OCI-LY7 (cell line): ENCODE measurements around the gene TBC1D17. TPM values are rescaled to one million over a fixed set of nuclear protein-coding genes. Genes with fewer than 3 reads are reported as not detected.

Experiments used
- BruUV-seq: library from RNA; stranded (reverse); fragments of 400-500 nt; replicated peaks from 2 replicates; lab custom pipeline; 2021; lab: Mats Ljungman, UMichigan
- CTCF ChIA-PET: fragments of 300-600 bp; sonication (Branson Sonifier 250); formaldehyde crosslinking; loops from one replicate; lab custom pipeline; 2022; ENCODE audit warnings: antibody characterized with exemption; ENCODE audit not compliant: unreplicated experiment; lab: Charles Lee
- POLR2A ChIA-PET: fragments of 300-600 bp; sonication (Branson Sonifier 250); formaldehyde crosslinking; loops from one replicate; lab custom pipeline; 2022; ENCODE audit warnings: antibody characterized with exemption; lab: Charles Lee
- DNase-seq: peaks from one replicate; pipeline ENCODE4 v3.0.0-alpha.2; 2015; ENCODE audit warnings: low spot score
- H2AFZ ChIP-seq: fragments of 200-600 bp; sonication (generic), shearing (Covaris generic); 2 replicates; pipeline ENCODE4 v1.6.1; 2014; ENCODE audit warnings: mild to moderate bottlenecking, antibody characterized with exemption, low read length, moderate library complexity
- H3K27ac ChIP-seq: fragments of 200-600 bp; sonication (generic); 2 replicates; pipeline ENCODE4 v1.5.1; 2014; ENCODE audit warnings: mixed run types, low read depth, mild to moderate bottlenecking, moderate library complexity, low read length, inconsistent platforms; ENCODE audit not compliant: poor library complexity, severe bottlenecking
- H3K36me3 ChIP-seq: fragments of 200-600 bp; sonication (generic); 2 replicates; pipeline ENCODE4 v1.6.1; 2014; ENCODE audit warnings: mild to moderate bottlenecking, antibody characterized with exemption, low read length, moderate library complexity, mixed read lengths; ENCODE audit not compliant: insufficient read depth
- H3K4me1 ChIP-seq: fragments of 200-600 bp; sonication (generic); 2 replicates; pipeline ENCODE4 v1.5.1; 2014; ENCODE audit warnings: mild to moderate bottlenecking, low read length; ENCODE audit not compliant: insufficient read depth, poor library complexity, severe bottlenecking
- H3K4me2 ChIP-seq: fragments of 200-600 bp; sonication (generic); 2 replicates; pipeline ENCODE4 v1.6.1; 2014; ENCODE audit warnings: mild to moderate bottlenecking, low read length
- H3K4me3 ChIP-seq: fragments of 200-600 bp; sonication (generic); 2 replicates; pipeline ENCODE4 v1.5.1; 2014; ENCODE audit warnings: mild to moderate bottlenecking, low read depth, low read length; ENCODE audit not compliant: poor library complexity, severe bottlenecking
- H3K79me2 ChIP-seq: fragments of 200-600 bp; sonication (generic); 2 replicates; pipeline ENCODE4 v1.6.1; 2016; ENCODE audit warnings: low read depth, mild to moderate bottlenecking, low read length, moderate library complexity, mixed read lengths; ENCODE audit not compliant: insufficient read depth
- H3K9me2 ChIP-seq: fragments of 200-600 bp; sonication (generic); 2 replicates; pipeline ENCODE4 v1.6.1; 2016; ENCODE audit warnings: mild to moderate bottlenecking, low read length, mixed read lengths; ENCODE audit not compliant: insufficient read depth
- H3K9me3 ChIP-seq: fragments of 200-600 bp; sonication (generic); 2 replicates; pipeline ENCODE4 v1.6.1; 2014; ENCODE audit warnings: mild to moderate bottlenecking, mixed run types, low read length, mixed read lengths
- H4K20me1 ChIP-seq: fragments of 200-600 bp; sonication (generic); 2 replicates; pipeline ENCODE4 v1.6.1; 2014; ENCODE audit warnings: mild to moderate bottlenecking, antibody characterized with exemption, low read length, moderate library complexity, mixed read lengths; ENCODE audit not compliant: insufficient read depth
- EZH2phosphoT487 ChIP-seq: fragments of 200-600 bp; sonication (generic); IDR thresholded peaks from 2 replicates; pipeline ENCODE4 v1.6.1; 2018; ENCODE audit warnings: low read depth, borderline replicate concordance, mild to moderate bottlenecking, mixed run types, antibody characterized with exemption, low read length, moderate library complexity, mixed read lengths
- intact Hi-C: fragments of 100-400 bp; cut with micrococcal nuclease; formaldehyde crosslinking; loops from one replicate; pipeline ENCODE4 v1.10.0; 2022; ENCODE audit not compliant: unreplicated experiment
- total RNA-seq, 2 experiments: library from RNA; depleted of rRNA in 1 of 2; stranded (reverse); fragments of >200 nt in 1 of 2; shearing (Covaris generic) in 1 of 2; gene quantifications; 2 replicates each; pipeline ENCODE4 v1.2.3, GENCODE V29; 2014 to 2022
- TF ChIP-seq, protein P1 (sequence below): fragments of 200-600 bp; sonication (generic); conservative IDR thresholded peaks from 2 replicates; pipeline ENCODE4 v1.5.1; 2014; ENCODE audit warnings: mild to moderate bottlenecking, antibody characterized with exemption, low read length, moderate library complexity, mixed read lengths

The TBC1D17 gene
- total RNA-seq, 2 experiments from 2014 or later, result 8.0 to 24.0 TPM

DNA sequence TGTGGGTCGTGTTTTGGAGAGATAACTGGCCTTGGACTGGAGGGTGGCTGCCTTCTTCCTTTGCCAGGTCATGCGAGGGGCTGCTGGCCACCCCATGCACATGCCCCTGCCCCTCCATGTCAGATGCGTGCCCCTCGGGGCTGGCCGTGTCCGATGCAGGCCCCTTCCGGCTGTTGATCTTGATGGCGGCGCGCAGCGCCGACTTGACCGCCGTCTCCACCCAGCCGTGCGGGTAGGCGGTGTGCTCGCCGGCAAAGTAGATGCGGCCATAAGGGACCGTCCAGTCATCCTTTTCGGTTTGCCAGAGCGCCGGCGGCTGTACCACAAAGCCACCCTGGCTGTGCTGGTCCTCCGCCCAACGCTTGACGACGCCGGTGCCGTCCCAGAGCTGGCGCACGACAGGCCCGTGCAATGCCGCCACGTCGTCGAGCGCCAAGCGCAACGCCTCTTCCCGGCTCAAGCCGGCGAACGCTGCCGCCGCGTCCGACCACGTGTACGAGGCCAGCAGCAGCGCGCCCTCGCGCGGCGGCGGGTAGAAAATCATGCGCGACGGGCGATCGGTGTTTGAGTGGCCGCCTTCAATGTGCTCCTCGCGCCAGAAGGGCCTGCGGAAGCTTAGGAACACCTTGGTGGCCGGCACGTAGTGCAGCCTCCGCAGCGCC is 12.3 kb downstream of the TBC1D17 start:
- Histone ChIP-seq H3K4me1 (peaks cover 5% of the 10 kb centered on the region), H3K4me2 (peak overlapping the region; percentile 87), H3K36me3 (no peaks in the 10 kb centered on the region), H3K27ac (no peak overlapping the region), H3K9me3 (no peaks in the 10 kb centered on the region), H3K79me2 (no peaks in the 10 kb centered on the region), H2AFZ (peak overlapping the region; percentile 5; the same call in 1 of the 2 replicates), H3K4me3 (peak overlapping the region; percentile 60), H4K20me1 (no peaks in the 10 kb centered on the region), H3K9me2 (no peaks in the 10 kb centered on the region)
- TF ChIP-seq, protein P1, sequence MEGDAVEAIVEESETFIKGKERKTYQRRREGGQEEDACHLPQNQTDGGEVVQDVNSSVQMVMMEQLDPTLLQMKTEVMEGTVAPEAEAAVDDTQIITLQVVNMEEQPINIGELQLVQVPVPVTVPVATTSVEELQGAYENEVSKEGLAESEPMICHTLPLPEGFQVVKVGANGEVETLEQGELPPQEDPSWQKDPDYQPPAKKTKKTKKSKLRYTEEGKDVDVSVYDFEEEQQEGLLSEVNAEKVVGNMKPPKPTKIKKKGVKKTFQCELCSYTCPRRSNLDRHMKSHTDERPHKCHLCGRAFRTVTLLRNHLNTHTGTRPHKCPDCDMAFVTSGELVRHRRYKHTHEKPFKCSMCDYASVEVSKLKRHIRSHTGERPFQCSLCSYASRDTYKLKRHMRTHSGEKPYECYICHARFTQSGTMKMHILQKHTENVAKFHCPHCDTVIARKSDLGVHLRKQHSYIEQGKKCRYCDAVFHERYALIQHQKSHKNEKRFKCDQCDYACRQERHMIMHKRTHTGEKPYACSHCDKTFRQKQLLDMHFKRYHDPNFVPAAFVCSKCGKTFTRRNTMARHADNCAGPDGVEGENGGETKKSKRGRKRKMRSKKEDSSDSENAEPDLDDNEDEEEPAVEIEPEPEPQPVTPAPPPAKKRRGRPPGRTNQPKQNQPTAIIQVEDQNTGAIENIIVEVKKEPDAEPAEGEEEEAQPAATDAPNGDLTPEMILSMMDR, result peak; percentile 72
- no peak for TF ChIP-seq EZH2phosphoT487
- BruUV-seq, result no TSS peak
- ChIA-PET CTCF (no interaction called here), POLR2A (no interaction called here)
- intact Hi-C loops, result no loop called here
- peak; percentile 58 for DNase-seq

DNA sequence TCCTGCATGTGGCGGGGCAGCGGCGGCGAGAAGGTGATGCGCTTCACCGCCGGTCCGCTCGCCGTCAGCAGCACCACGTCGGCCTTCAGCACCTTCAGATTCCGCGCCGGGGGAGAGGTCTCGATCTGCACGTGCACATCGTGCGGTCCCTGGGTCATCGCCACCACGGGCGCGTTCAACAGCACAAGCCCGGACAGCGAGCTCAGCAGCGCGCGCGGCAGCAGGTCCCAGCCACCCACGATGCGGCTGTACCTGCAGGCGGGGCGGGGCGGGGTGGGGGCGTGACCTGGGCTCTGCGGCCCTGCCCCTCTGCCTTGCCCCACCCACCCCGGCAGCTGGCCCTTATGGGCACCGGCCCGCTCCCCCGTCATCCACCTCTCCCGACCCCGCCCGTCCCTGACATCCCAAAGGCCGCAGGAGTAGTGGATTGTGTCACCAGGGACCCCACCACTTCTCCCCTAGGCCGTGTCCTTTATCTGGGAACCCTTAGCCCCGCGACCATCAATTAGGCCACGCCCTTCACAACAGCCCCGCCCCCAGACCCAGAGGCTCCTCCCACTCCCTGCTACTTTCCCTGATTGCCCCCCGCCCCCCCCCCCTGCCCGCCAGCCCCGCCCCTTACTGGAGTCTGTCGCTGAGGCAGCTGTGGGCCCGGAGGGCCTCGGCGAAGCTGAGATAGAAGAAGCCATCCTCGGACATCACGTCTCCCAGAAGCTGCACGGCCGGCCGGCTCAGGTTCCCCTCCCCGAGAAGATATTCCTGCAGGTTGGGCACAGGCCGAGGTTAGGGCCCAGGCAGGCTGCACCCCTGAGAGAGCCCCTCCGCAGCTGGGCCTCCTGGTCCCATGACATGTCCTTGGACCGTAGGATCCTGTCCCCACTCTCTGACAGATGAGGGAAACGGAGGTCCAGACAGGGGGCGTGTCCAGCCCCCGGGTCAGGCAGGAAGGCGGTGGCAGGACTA is 13.1 kb downstream of the TBC1D17 start:
- H3K27ac ChIP-seq, result no peak overlapping the region
- DNase-seq, result peak; percentile 77
- intact Hi-C loops, result no loop called here
- H3K4me3 ChIP-seq, result peak overlapping the region; percentile 60
- H2AFZ ChIP-seq, result peak overlapping the region; percentile 5; the same call in 1 of the 2 replicates
- no TSS peak for BruUV-seq
- no peaks in the 10 kb centered on the region for H3K9me2 ChIP-seq
- TF ChIP-seq, protein P1, result peak; percentile 39; the same call in 1 of the 2 replicates
- no peak for TF ChIP-seq EZH2phosphoT487
- peak overlapping the region; percentile 87 for H3K4me2 ChIP-seq
- H4K20me1 ChIP-seq, result no peaks in the 10 kb centered on the region
- H3K36me3 ChIP-seq, result no peaks in the 10 kb centered on the region
- H3K79me2 ChIP-seq, result no peaks in the 10 kb centered on the region
- POLR2A ChIA-PET, result no interaction called here
- H3K4me1 ChIP-seq, result peaks cover 5% of the 10 kb centered on the region
- H3K9me3 ChIP-seq, result no peaks in the 10 kb centered on the region
- CTCF ChIA-PET, result no interaction called here
